HTR-8/SVneo (cell line): ENCODE measurements around the gene MBD3.

Experiments used
- DNase-seq: peaks from one replicate; pipeline ENCODE4 v3.0.0; 2011; ENCODE audit warnings: low spot score, mixed read lengths; ENCODE audit not compliant: insufficient read length
- FAIRE-seq: peaks from 2 replicates; lab custom pipeline; 2011; peaks lifted over from hg19 to GRCh38; lab: Jason Lieb, UNC

Gene MBD3

DNA sequence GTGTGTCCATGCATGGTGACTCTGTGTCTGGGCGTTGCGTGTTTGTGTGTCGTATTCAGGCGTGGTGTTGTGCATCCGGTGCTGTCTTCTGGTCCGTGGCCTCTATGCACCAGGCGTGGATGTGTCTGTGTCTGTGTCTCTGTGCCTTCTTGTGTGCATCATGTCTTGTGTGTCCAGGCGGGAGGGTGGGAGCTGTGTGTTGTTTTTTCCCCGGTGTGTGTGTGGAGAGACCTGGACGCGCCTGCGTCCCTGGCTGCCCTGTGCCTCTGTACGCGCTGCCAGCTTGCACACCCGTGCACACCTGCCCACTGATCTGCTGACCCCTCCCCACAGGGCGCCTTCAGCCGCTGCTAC lies 67.7 kb downstream of the MBD3 start:
- FAIRE-seq (peak; percentile 90), DNase-seq (no peak)

GRCh38 chr19:1524287-1524971 lies 68.2 kb downstream of the MBD3 start:
- FAIRE-seq (peak; percentile 54), DNase-seq (no peak)
